ENCODE results near the gene TFF1.

The TFF1 gene

DNA sequence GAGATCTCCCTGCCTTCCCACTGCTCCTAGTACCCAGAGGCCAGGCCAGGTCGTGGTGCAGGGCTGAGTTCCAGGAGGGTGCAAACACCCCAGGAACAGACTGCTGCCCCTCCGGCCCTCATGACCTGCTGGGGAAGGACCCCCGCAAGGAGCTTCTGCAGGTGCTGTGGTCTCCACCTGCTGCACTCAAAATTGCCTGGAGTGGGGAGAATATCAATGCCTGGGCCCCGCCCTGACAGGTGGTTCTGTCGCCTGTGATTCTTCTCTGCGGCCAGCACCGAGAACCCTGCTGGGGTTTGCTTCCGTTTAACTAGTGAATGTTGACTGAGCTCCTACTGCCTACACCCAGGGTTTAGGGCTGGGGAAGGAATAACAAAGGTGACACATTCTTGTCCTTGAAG lies 49.0 kb downstream of the TFF1 start:
- peak overlapping the region; percentile 78 for H2AK5ac ChIP-seq (ENCODE audit: low read depth, low read length)
- no peak overlapping the region for H2AFZ ChIP-seq (ENCODE audit: low read length)
- H3K27ac ChIP-seq (replicated peaks; ENCODE audit: low read length), result no peak overlapping the region
- H3K4me3 ChIP-seq (ENCODE audit: low read length in 2 of 2), result no peak overlapping the region
- no peaks in the 10 kb centered on the region for H3K9me3 ChIP-seq (replicated peaks in 1 of 2; ENCODE audit: control insufficient read depth in 2 of 2, insufficient read depth in 1 of 2, low read depth in 1 of 2, low read length in 2 of 2)
- H2BK5ac ChIP-seq (ENCODE audit: low read length), result no peak overlapping the region
- H3K4me1 ChIP-seq (ENCODE audit: control insufficient read depth in 2 of 2, insufficient read depth in 1 of 2, low read depth in 1 of 2, low read length in 2 of 2), result peaks cover 0 to 13% of the 10 kb centered on the region in 2 donors
- no peak overlapping the region for H4K91ac ChIP-seq (ENCODE audit: low read depth, low read length, poor library complexity)
- no peak overlapping the region for H4K8ac ChIP-seq (ENCODE audit: low read depth, low read length)
- H3K9ac ChIP-seq (ENCODE audit: low read depth, low read length, poor library complexity), result no peak overlapping the region
- no peak overlapping the region for H3K23ac ChIP-seq (ENCODE audit: low read depth, low read length, poor library complexity)
- H3K27me3 ChIP-seq (ENCODE audit: control insufficient read depth in 3 of 3, insufficient read depth in 3 of 3, low read depth in 1 of 3, low read length in 3 of 3), result peaks cover 0 to 27% (median 0%) of the 10 kb centered on the region in 3 experiments
- H3K14ac ChIP-seq (ENCODE audit: low read length), result no peak overlapping the region
- no peak overlapping the region for H2BK15ac ChIP-seq (ENCODE audit: low read length)
- H3K36me3 ChIP-seq (replicated peaks in 1 of 2; ENCODE audit: control insufficient read depth in 2 of 2, insufficient read depth in 2 of 2, low read length in 2 of 2), result no peaks in the 10 kb centered on the region
- DNase-seq (ENCODE audit: low spot score), result no peak
- H3K79me1 ChIP-seq (ENCODE audit: low read depth, low read length), result no peaks in the 10 kb centered on the region
- no peak overlapping the region for H3K4me2 ChIP-seq (ENCODE audit: insufficient read depth, low read length, poor library complexity, severe bottlenecking)
- no peak overlapping the region for H3K4ac ChIP-seq (ENCODE audit: low read length)
- no CpG with 5 or more reads among the region's 8 CpGs for WGBS, 2 donors (ENCODE audit: extremely low coverage in 2 of 2, insufficient read length in 2 of 2, insufficient replicate concordance in 1 of 2)
- no peak overlapping the region for H2BK120ac ChIP-seq (ENCODE audit: low read depth, low read length)
- H3K18ac ChIP-seq (ENCODE audit: low read length), result no peak overlapping the region
- H2BK12ac ChIP-seq (ENCODE audit: low read length), result no peak overlapping the region

DNA sequence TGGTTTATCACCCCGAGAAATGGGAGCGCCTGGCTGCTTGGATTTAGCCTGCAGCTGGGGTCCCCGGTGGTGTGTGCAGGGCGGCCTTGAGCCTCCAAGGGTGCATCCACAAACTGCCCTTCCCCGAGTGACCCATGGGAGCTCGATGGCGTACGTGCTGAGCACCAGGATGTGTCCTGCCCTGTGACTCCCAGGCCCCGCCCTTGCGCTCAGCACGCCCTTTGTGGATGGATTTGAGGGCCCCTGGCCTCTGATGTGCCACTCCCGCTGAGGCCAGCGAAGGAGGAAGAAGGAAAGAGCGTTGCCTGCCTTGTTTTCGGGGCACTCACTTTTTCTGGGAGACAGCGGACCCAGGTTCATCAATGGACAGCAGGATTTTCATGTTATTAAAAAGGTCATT lies 49.4 kb downstream of the TFF1 start:
- Histone ChIP-seq H2BK15ac (ENCODE audit: low read length) (peak overlapping the region; percentile 20), H3K36me3 (replicated peaks in 1 of 2; ENCODE audit: control insufficient read depth in 2 of 2, insufficient read depth in 2 of 2, low read length in 2 of 2) (no peaks in the 10 kb centered on the region), H3K9ac (ENCODE audit: low read depth, low read length, poor library complexity) (no peak overlapping the region), H3K27me3 (ENCODE audit: control insufficient read depth in 3 of 3, insufficient read depth in 3 of 3, low read depth in 1 of 3, low read length in 3 of 3) (peaks cover 0 to 32% (median 0%) of the 10 kb centered on the region in 3 experiments), H3K4ac (ENCODE audit: low read length) (no peak overlapping the region), H2BK5ac (ENCODE audit: low read length) (peak overlapping the region; percentile 12), H3K4me1 (ENCODE audit: control insufficient read depth in 2 of 2, insufficient read depth in 1 of 2, low read depth in 1 of 2, low read length in 2 of 2) (peaks cover 0 to 13% of the 10 kb centered on the region in 2 donors), H3K18ac (ENCODE audit: low read length) (peak overlapping the region; percentile 11), H3K23ac (ENCODE audit: low read depth, low read length, poor library complexity) (no peak overlapping the region), H3K4me2 (ENCODE audit: insufficient read depth, low read length, poor library complexity, severe bottlenecking) (no peak overlapping the region), H2BK12ac (ENCODE audit: low read length) (no peak overlapping the region), H2AK5ac (ENCODE audit: low read depth, low read length) (no peak overlapping the region), H4K8ac (ENCODE audit: low read depth, low read length) (no peak overlapping the region), H3K79me1 (ENCODE audit: low read depth, low read length) (no peaks in the 10 kb centered on the region), H3K27ac (replicated peaks; ENCODE audit: low read length) (no peak overlapping the region), H2BK120ac (ENCODE audit: low read depth, low read length) (no peak overlapping the region), H3K9me3 (replicated peaks in 1 of 2; ENCODE audit: control insufficient read depth in 2 of 2, insufficient read depth in 1 of 2, low read depth in 1 of 2, low read length in 2 of 2) (no peaks in the 10 kb centered on the region), H2AFZ (ENCODE audit: low read length) (no peak overlapping the region), H4K91ac (ENCODE audit: low read depth, low read length, poor library complexity) (no peak overlapping the region), H3K4me3 (ENCODE audit: low read length in 2 of 2) (no peak overlapping the region), H3K14ac (ENCODE audit: low read length) (no peak overlapping the region)
- WGBS, 2 donors (ENCODE audit: extremely low coverage in 2 of 2, insufficient read length in 2 of 2, insufficient replicate concordance in 1 of 2), result no CpG with 5 or more reads among the region's 16 CpGs
- no peak for DNase-seq (ENCODE audit: low spot score)

DNA sequence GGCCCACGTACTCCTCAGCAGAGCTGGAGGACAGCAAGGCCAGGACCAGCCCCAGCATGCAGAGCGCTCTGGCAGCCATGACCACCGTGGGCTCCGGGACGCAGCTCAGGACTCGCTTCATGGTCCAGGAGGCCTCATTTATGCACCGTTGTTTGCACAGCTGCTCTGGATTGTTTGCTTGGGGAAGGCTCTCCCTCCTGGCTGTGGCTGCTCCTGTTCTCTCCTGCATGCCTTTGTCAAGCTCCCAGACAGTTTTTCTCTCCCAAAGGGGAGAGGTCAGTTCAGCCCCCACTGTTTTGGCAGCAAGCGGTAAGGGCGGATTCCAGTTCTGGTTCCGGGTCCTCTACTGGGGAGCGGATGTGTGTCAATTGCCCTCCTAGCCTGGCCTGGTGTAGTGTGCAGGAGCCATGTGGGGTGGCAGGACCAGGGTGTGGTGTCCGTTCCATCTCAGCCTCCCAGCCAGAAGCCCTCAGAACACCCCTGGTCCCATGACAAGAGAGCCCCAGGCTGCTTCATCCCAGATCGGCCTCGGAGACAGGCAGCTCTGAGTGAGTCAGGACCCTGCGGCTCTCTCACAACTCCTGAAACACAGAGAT lies 50.9 kb downstream of the TFF1 start, which contains the start of gene TFF3:
TSS of gene TFF3 (minus strand) at position 114 of the 596 bp plus-strand sequence. CDS start at position 79, 35 bp downstream.
- H3K4me3 ChIP-seq (ENCODE audit: low read length in 2 of 2), result no peak within 1 kb of the TSS
- H3K79me1 ChIP-seq (ENCODE audit: low read depth, low read length), result no peaks in the 10 kb centered on the region
- no peak within 1 kb of the TSS for H3K9ac ChIP-seq (ENCODE audit: low read depth, low read length, poor library complexity)
- no peak within 1 kb of the TSS for H3K4ac ChIP-seq (ENCODE audit: low read length)
- DNase-seq (ENCODE audit: low spot score), result no peak
- H2BK120ac ChIP-seq (ENCODE audit: low read depth, low read length), result no peak within 1 kb of the TSS
- H3K14ac ChIP-seq (ENCODE audit: low read length), result peak within 1 kb of the TSS; percentile 77
- H3K9me3 ChIP-seq (replicated peaks in 1 of 2; ENCODE audit: control insufficient read depth in 2 of 2, insufficient read depth in 1 of 2, low read depth in 1 of 2, low read length in 2 of 2), result no peaks in the 10 kb centered on the region
- peak within 1 kb of the TSS; percentile 56 for H2AFZ ChIP-seq (ENCODE audit: low read length)
- no peak within 1 kb of the TSS for H2AK5ac ChIP-seq (ENCODE audit: low read depth, low read length)
- H3K36me3 ChIP-seq (replicated peaks in 1 of 2; ENCODE audit: control insufficient read depth in 2 of 2, insufficient read depth in 2 of 2, low read length in 2 of 2), result no peaks in the 10 kb centered on the region
- peak within 1 kb of the TSS; percentile 49 for H3K18ac ChIP-seq (ENCODE audit: low read length)
- no peak within 1 kb of the TSS for H4K91ac ChIP-seq (ENCODE audit: low read depth, low read length, poor library complexity)
- H2BK5ac ChIP-seq (ENCODE audit: low read length), result peak within 1 kb of the TSS; percentile 32
- H3K4me1 ChIP-seq (ENCODE audit: control insufficient read depth in 2 of 2, insufficient read depth in 1 of 2, low read depth in 1 of 2, low read length in 2 of 2), result peaks cover 0 to 13% of the 10 kb centered on the region in 2 donors
- no peak within 1 kb of the TSS for H4K8ac ChIP-seq (ENCODE audit: low read depth, low read length)
- no peak within 1 kb of the TSS for H3K4me2 ChIP-seq (ENCODE audit: insufficient read depth, low read length, poor library complexity, severe bottlenecking)
- H2BK15ac ChIP-seq (ENCODE audit: low read length), result peak within 1 kb of the TSS; percentile 14
- WGBS, 2 donors (ENCODE audit: extremely low coverage in 2 of 2, insufficient read length in 2 of 2, insufficient replicate concordance in 1 of 2), result no CpG with 5 or more reads among the region's 15 CpGs
- H3K27ac ChIP-seq (replicated peaks; ENCODE audit: low read length), result peak within 1 kb of the TSS; percentile 42
- peak within 1 kb of the TSS; percentile 46 for H2BK12ac ChIP-seq (ENCODE audit: low read length)
- peaks cover 0 to 45% (median 0%) of the 10 kb centered on the region in 3 experiments for H3K27me3 ChIP-seq (ENCODE audit: control insufficient read depth in 3 of 3, insufficient read depth in 3 of 3, low read depth in 1 of 3, low read length in 3 of 3)
- peak within 1 kb of the TSS; percentile 62 for H3K23ac ChIP-seq (ENCODE audit: low read depth, low read length, poor library complexity)

DNA sequence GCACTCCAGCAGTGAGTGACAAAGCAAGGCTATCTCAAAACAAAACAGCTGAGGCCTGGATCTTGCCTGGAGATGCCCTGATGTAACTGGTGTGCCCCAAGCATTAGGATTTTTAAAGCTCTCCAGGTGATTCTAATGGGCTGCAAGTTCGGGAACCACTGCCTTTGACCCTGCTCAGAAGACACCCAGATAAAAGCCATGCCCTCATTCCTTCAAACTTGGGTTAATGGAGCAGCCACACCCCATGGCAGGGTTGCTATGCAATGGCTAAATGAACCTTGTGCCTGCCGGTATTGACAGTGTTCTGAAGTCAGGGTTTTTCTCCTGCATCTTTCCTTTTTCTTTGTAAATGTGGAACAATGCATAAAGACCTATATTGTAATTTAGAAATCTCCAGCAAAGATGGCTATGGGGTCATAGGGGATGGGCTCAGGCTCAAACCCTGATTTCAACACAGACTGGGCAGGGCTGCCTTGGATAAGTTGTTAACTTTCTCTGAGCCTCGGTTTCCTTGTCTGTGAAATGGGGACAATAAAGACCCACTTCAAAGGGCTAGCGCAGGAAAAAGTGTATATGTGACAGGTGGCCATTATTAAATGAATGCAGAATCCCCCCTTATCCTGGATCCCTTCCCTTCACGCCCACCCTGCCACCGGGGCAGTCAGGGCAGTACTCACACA lies 51.6 kb downstream of the TFF1 start:
- DNase-seq (ENCODE audit: low spot score), result no peak

More for the DNA sequence above, 51.6 kb downstream of the TFF1 start:
- H4K8ac ChIP-seq (ENCODE audit: low read depth, low read length), result no peak overlapping the region
- H3K4me2 ChIP-seq (ENCODE audit: insufficient read depth, low read length, poor library complexity, severe bottlenecking), result no peak overlapping the region
- H3K79me1 ChIP-seq (ENCODE audit: low read depth, low read length), result no peaks in the 10 kb centered on the region
- H3K36me3 ChIP-seq (replicated peaks in 1 of 2; ENCODE audit: control insufficient read depth in 2 of 2, insufficient read depth in 2 of 2, low read length in 2 of 2), result no peaks in the 10 kb centered on the region
- no CpG with 5 or more reads among the region's 6 CpGs for WGBS, 2 donors (ENCODE audit: extremely low coverage in 2 of 2, insufficient read length in 2 of 2, insufficient replicate concordance in 1 of 2)
- no peak overlapping the region for H4K91ac ChIP-seq (ENCODE audit: low read depth, low read length, poor library complexity)
- no peak overlapping the region for H2AFZ ChIP-seq (ENCODE audit: low read length)
- peak overlapping the region; percentile 77 for H3K14ac ChIP-seq (ENCODE audit: low read length)
- no peak overlapping the region for H2BK12ac ChIP-seq (ENCODE audit: low read length)
- no peak overlapping the region for H2AK5ac ChIP-seq (ENCODE audit: low read depth, low read length)
- H3K27ac ChIP-seq (replicated peaks; ENCODE audit: low read length), result peak overlapping the region; percentile 42
- H3K4me3 ChIP-seq (ENCODE audit: low read length in 2 of 2), result no peak overlapping the region
- H3K23ac ChIP-seq (ENCODE audit: low read depth, low read length, poor library complexity), result peak overlapping the region; percentile 62
- no peaks in the 10 kb centered on the region for H3K9me3 ChIP-seq (replicated peaks in 1 of 2; ENCODE audit: control insufficient read depth in 2 of 2, insufficient read depth in 1 of 2, low read depth in 1 of 2, low read length in 2 of 2)
- H2BK5ac ChIP-seq (ENCODE audit: low read length), result peak overlapping the region; percentile 32
- H3K27me3 ChIP-seq (ENCODE audit: control insufficient read depth in 3 of 3, insufficient read depth in 3 of 3, low read depth in 1 of 3, low read length in 3 of 3), result peaks cover 0 to 50% (median 2%) of the 10 kb centered on the region in 3 experiments
- H2BK120ac ChIP-seq (ENCODE audit: low read depth, low read length), result no peak overlapping the region
- H3K18ac ChIP-seq (ENCODE audit: low read length), result peak overlapping the region; percentile 49
- no peak overlapping the region for H3K9ac ChIP-seq (ENCODE audit: low read depth, low read length, poor library complexity)
- no peak overlapping the region for H3K4ac ChIP-seq (ENCODE audit: low read length)
- H3K4me1 ChIP-seq (ENCODE audit: control insufficient read depth in 2 of 2, insufficient read depth in 1 of 2, low read depth in 1 of 2, low read length in 2 of 2), result peaks cover 0 to 16% of the 10 kb centered on the region in 2 donors
- H2BK15ac ChIP-seq (ENCODE audit: low read length), result peak overlapping the region; percentile 14
